Gastrocnemius medialis (tissue), 4 donors: ENCODE results near the gene HNF1A.

Source experiments
- CTCF ChIP-seq, 5 experiments: fragments of 450-650 bp in 3 of 5; fragments of 200-600 bp in 2 of 5; sonication (generic) in 2 of 5; IDR thresholded peaks in 4 of 5; conservative IDR thresholded peaks in 1 of 5; 1 replicate in 4 of 5; 2 replicates in 1 of 5; pipeline ENCODE4 v1.5.1; 2016 to 2019; ENCODE audit warnings: antibody characterized with exemption in 5 of 5, mild to moderate bottlenecking in 3 of 5, moderate library complexity in 3 of 5
- POLR2A ChIP-seq, 2 donors: fragments of 450-650 bp; IDR thresholded peaks; one replicate each; pipeline ENCODE4 v1.6.1; 2017; ENCODE audit warnings: antibody characterized with exemption in 2 of 2, mild to moderate bottlenecking in 2 of 2, moderate library complexity in 2 of 2

- no peak for TF ChIP-seq POLR2A (IDR thresholded peaks at IDR 0.05)
- TF ChIP-seq CTCF (IDR thresholded peaks at IDR 0.05 in 4 of 5, conservative IDR thresholded peaks at IDR 0.05 in 1 of 5), result no peak
Measured at GRCh38 chr12:121001060-121001459, 22.7 kb downstream of the HNF1A start.
